CD4-positive, alpha-beta T cell (primary cell): Measurements from ENCODE around the gene VEGFD. TPM values are rescaled to one million over a fixed set of nuclear protein-coding genes. Genes with fewer than 3 reads are reported as not detected.

Source experiments
- ATAC-seq: fragments of 200-7000 bp; cut with Tn5 transposase; one replicate; pipeline ENCODE4 v1.10.0; 2022; ENCODE audit warnings: mild to moderate bottlenecking; ENCODE audit not compliant: poor library complexity
- CTCF ChIA-PET: fragments of 350-600 bp; sonication (Branson Sonifier 250); formaldehyde crosslinking; loops from one replicate; lab custom pipeline; 2021; ENCODE audit warnings: antibody characterized with exemption, inconsistent platforms; lab: Charles Lee
- POLR2A ChIA-PET: fragments of 350-600 bp; sonication (Branson Sonifier 250); formaldehyde crosslinking; loops from one replicate; lab custom pipeline; 2021; ENCODE audit warnings: antibody characterized with exemption, inconsistent platforms; lab: Charles Lee
- DNase-seq, 14 experiments: peaks; one replicate each; pipeline ENCODE4 v3.0.0-alpha.2; 2013 to 2020; ENCODE audit warnings: mixed read lengths in 2 of 14
- H3K27ac ChIP-seq, 2 donors: one replicate each; pipeline versions ENCODE4 v1.5.1 to v1.7.0; 2013; ENCODE audit warnings: low read length in 2 of 2, low read depth in 1 of 2, mild to moderate bottlenecking in 1 of 2
- H3K27me3 ChIP-seq, 2 experiments: 1 replicate in 1 of 2; 2 replicates in 1 of 2; pipeline versions ENCODE4 v1.6.1 to v1.7.0; 2013; ENCODE audit warnings: low read length in 2 of 2, control low read depth in 1 of 2, mild to moderate bottlenecking in 1 of 2, moderate library complexity in 1 of 2; ENCODE audit not compliant: insufficient read depth in 2 of 2, control insufficient read depth in 1 of 2
- H3K36me3 ChIP-seq: one replicate; pipeline ENCODE4 v1.6.1; 2013; ENCODE audit warnings: low read length, control low read depth; ENCODE audit not compliant: insufficient read depth
- H3K4me1 ChIP-seq: one replicate; pipeline ENCODE4 v1.6.1; 2013; ENCODE audit warnings: low read length, control low read depth; ENCODE audit not compliant: insufficient read depth
- H3K4me3 ChIP-seq: one replicate; pipeline ENCODE4 v1.5.1; 2013; ENCODE audit warnings: mild to moderate bottlenecking, low read length, moderate library complexity
- H3K9me3 ChIP-seq, 2 experiments: 1 replicate in 1 of 2; 2 replicates in 1 of 2; pipeline versions ENCODE4 v1.6.1 to v1.7.0; 2013; ENCODE audit warnings: low read length in 2 of 2, mild to moderate bottlenecking in 2 of 2, control low read depth in 1 of 2, moderate library complexity in 1 of 2; ENCODE audit not compliant: control insufficient read depth in 1 of 2, insufficient read depth in 1 of 2
- H3K27ac Mint-ChIP-seq: one replicate; pipeline ENCODE4 v1.8.0; 2020; ENCODE audit warnings: mixed read lengths
- H3K27me3 Mint-ChIP-seq: one replicate; pipeline ENCODE4 v1.8.0; 2021; ENCODE audit warnings: mixed read lengths
- H3K36me3 Mint-ChIP-seq: one replicate; pipeline ENCODE4 v1.8.0; 2021; ENCODE audit warnings: low read depth, mixed read lengths
- H3K4me1 Mint-ChIP-seq: one replicate; pipeline ENCODE4 v1.8.0; 2021; ENCODE audit warnings: low read depth, mixed read lengths
- H3K4me3 Mint-ChIP-seq: one replicate; pipeline ENCODE4 v1.8.0; 2020; ENCODE audit warnings: mild to moderate bottlenecking, mixed read lengths
- H3K9me3 Mint-ChIP-seq: one replicate; pipeline ENCODE4 v1.8.0; 2020; ENCODE audit warnings: mixed read lengths
- intact Hi-C, 2 experiments: fragments of 100-400 bp; cut with DNase I in 1 of 2; cut with micrococcal nuclease in 1 of 2; formaldehyde crosslinking; loops; one replicate each; pipeline versions ENCODE4 v1.15.1 to v1.9.0; 2023 to 2025; cut with DNase I, micrococcal nuclease
- total RNA-seq, 174 experiments: library from RNA in 2 of 174; stranded (reverse) in 2 of 174; gene quantifications; one replicate each; pipeline ENCODE4 v1.2.3 and lab custom pipeline; 2021 to 2026
- TF ChIP-seq, protein P1 (sequence below): fragments of 200-600 bp; IDR thresholded peaks from one replicate; pipeline ENCODE4 v1.8.0; 2022; ENCODE audit warnings: antibody characterized with exemption, mild to moderate bottlenecking

VEGFD gene
- total RNA-seq, 2 experiments from 2014 or later, result not detected

DNA sequence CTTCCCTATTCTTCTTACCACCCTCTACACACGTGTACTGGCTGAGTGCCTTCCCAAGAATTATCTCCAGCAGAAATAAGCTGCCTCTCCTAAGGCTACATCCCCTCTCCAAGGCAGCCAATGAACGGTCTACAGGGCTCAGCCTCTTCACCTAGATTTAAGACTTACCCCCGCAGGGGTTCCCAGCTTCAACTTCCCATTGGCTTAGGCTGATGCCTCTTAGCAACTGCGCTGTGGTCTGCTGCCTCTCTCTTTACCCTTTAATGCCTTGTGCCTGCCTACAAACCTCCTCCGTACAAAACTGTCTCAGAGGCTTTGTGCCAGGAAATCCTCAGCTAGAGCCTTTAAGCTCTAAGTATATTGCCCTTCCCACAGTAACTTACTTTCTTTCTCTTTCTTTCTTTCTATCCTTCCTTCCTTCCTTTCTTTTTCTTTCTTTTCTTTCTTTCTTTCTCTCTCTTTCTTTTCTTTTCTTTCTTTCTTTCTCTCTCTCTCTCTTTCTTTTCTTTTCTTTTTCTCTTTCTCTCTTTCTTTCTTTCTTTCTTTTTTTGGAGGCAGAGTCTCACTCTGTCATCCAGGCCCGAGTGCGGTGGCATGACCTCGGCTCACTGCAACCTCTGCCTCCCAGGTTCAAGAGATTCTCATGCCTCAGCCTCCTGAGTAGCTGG is 33.8 kb downstream of the VEGFD start:
- Histone ChIP-seq H3K27me3 (no peaks in the 10 kb centered on the region), H3K36me3 (no peaks in the 10 kb centered on the region), H3K4me3 (no peak overlapping the region), H3K9me3 (no peaks in the 10 kb centered on the region), H3K4me1 (no peaks in the 10 kb centered on the region), H3K27ac (no peak overlapping the region)
- ATAC-seq, result no peak
- intact Hi-C loops, result no loop called here
- Mint-ChIP-seq H3K36me3 (no peaks in the 10 kb centered on the region), H3K4me1 (no peaks in the 10 kb centered on the region), H3K27me3 (no peaks in the 10 kb centered on the region), H3K27ac (no peak overlapping the region), H3K4me3 (no peak overlapping the region), H3K9me3 (no peaks in the 10 kb centered on the region)
- POLR2A ChIA-PET, result no interaction called here
- TF ChIP-seq, protein P1, sequence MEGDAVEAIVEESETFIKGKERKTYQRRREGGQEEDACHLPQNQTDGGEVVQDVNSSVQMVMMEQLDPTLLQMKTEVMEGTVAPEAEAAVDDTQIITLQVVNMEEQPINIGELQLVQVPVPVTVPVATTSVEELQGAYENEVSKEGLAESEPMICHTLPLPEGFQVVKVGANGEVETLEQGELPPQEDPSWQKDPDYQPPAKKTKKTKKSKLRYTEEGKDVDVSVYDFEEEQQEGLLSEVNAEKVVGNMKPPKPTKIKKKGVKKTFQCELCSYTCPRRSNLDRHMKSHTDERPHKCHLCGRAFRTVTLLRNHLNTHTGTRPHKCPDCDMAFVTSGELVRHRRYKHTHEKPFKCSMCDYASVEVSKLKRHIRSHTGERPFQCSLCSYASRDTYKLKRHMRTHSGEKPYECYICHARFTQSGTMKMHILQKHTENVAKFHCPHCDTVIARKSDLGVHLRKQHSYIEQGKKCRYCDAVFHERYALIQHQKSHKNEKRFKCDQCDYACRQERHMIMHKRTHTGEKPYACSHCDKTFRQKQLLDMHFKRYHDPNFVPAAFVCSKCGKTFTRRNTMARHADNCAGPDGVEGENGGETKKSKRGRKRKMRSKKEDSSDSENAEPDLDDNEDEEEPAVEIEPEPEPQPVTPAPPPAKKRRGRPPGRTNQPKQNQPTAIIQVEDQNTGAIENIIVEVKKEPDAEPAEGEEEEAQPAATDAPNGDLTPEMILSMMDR, result no peak
- no peak for DNase-seq
- CTCF ChIA-PET, result no interaction called here

DNA sequence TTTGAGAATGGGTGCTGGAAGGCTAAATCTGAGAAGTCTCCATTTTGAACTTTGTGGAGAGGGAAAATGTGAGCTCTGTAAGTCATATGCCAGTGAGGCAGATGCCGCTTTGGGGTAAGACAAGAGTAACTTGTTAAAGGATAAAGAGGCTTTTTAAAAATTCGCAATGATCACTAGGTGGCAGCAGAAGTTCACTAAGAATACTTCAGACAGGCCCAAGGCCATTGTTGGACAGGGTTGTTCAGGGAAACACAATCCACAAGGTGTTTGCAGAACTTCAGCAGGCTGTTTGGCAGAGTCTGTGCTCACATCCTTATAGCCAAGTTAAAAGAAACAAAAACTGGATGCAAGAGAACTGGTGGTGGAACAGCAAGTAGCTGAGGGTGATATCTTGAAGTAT is 35.2 kb downstream of the VEGFD start:
- Histone ChIP-seq H3K4me1 (no peaks in the 10 kb centered on the region), H3K27ac (no peak overlapping the region), H3K4me3 (no peak overlapping the region), H3K9me3 (no peaks in the 10 kb centered on the region), H3K27me3 (peaks cover 0 to 4% of the 10 kb centered on the region in 2 experiments), H3K36me3 (no peaks in the 10 kb centered on the region)
- intact Hi-C loops, result loop anchor here in 1 of 2 experiments (2.0 to 10.0 kb wide), 2 partner anchors 120 to 1346 kb away; no protein-coding TSS in a partner anchor
- ATAC-seq (no peak), DNase-seq (peak in 4 of 14 experiments; percentile 9 to 60 (median 38))
- H3K27ac Mint-ChIP-seq, result no peak overlapping the region
- no peaks in the 10 kb centered on the region for H3K36me3 Mint-ChIP-seq
- H3K4me3 Mint-ChIP-seq, result no peak overlapping the region
- TF ChIP-seq, protein P1, result peak; percentile 56
- no peaks in the 10 kb centered on the region for H3K9me3 Mint-ChIP-seq
- no peaks in the 10 kb centered on the region for H3K4me1 Mint-ChIP-seq
- CTCF ChIA-PET, result interaction anchor here (1.1 to 1.2 kb wide), 2 partner anchors 9 to 12 kb away, joined by 3 read pairs; no protein-coding TSS in a partner anchor
- peaks cover 5% of the 10 kb centered on the region for H3K27me3 Mint-ChIP-seq
- POLR2A ChIA-PET, result no interaction called here

DNA sequence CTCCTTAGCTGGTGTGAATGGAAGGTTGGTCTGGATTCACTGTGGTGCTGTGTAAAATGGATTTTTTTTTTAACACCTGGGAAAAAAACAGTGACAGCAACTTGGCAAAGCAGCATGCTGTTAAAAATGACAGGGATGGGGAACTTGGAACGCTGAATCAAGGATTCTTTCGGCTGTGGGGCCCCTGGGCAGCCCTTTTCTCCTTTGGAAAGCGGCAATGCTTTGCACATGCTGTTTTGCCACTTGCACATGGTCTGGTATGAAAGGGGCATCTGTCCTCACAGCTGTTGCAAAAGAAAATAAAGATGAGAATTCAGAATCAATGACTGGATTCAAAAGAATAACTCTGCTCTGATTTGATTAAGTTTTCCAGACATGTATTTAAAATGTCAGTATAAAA is 38.2 kb downstream of the VEGFD start:
- no peak overlapping the region for H3K4me3 Mint-ChIP-seq
- CTCF ChIA-PET, result no interaction called here
- no peaks in the 10 kb centered on the region for H3K36me3 Mint-ChIP-seq

More for the DNA sequence above, 38.2 kb downstream of the VEGFD start:
- Histone ChIP-seq H3K36me3 (no peaks in the 10 kb centered on the region), H3K27me3 (peaks cover 0 to 7% of the 10 kb centered on the region in 2 experiments), H3K4me3 (no peak overlapping the region), H3K9me3 (no peaks in the 10 kb centered on the region), H3K27ac (no peak overlapping the region), H3K4me1 (no peaks in the 10 kb centered on the region)
- POLR2A ChIA-PET, result no interaction called here
- no peak for ATAC-seq
- no peaks in the 10 kb centered on the region for H3K4me1 Mint-ChIP-seq
- no peaks in the 10 kb centered on the region for H3K9me3 Mint-ChIP-seq
- H3K27ac Mint-ChIP-seq, result no peak overlapping the region
- DNase-seq, result no peak
- TF ChIP-seq, protein P1, result no peak
- peaks cover 16% of the 10 kb centered on the region for H3K27me3 Mint-ChIP-seq
- intact Hi-C loops, result loop anchor here in 1 of 2 experiments (10.0 kb wide), 1 partner anchor 1349 kb away; no protein-coding TSS in a partner anchor
